Activated CD8-positive, alpha-beta memory T cell treated with anti-CD3 and anti-CD28 coated beads for 36 hours (primary cell): Measurements from ENCODE around the gene SLC17A5. TPM values are rescaled to one million over a fixed set of nuclear protein-coding genes. Genes with fewer than 3 reads are reported as not detected.
"Not testable (repeated sequence)": the region's sequence is repeated elsewhere in the genome, so short reads cannot be mapped to it uniquely, and the experiment has no call there.

Experiments used
- CTCF ChIA-PET: fragments of 350-600 bp; sonication (Branson Sonifier 250); formaldehyde crosslinking; loops from one replicate; lab custom pipeline; 2021; ENCODE audit warnings: antibody characterized with exemption; lab: Charles Lee
- POLR2A ChIA-PET: fragments of 350-600 bp; sonication (Branson Sonifier 250); formaldehyde crosslinking; loops from one replicate; lab custom pipeline; 2021; ENCODE audit warnings: antibody characterized with exemption; lab: Charles Lee
- total RNA-seq, 2 experiments: library from RNA; stranded (reverse); gene quantifications; one replicate each; pipeline ENCODE4 v1.2.3, GENCODE V29; 2021

The SLC17A5 gene
- total RNA-seq, 2 experiments from 2014 or later: 5.3 to 6.1 TPM

- CTCF ChIA-PET: interaction anchor here (0.7 kb wide), 1 partner anchor 1570 kb away, joined by 3 read pairs; no protein-coding TSS in a partner anchor
- POLR2A ChIA-PET: no interaction called here
Measured at GRCh38 chr6:73636048-73636447, 17.7 kb downstream of the SLC17A5 start.

GRCh38 chr6:73632346-73632745 lies 21.4 kb downstream of the SLC17A5 start:
- ChIA-PET CTCF (interaction anchor here (0.7 kb wide), 2 partner anchors 47 to 1947 kb away, joined by 3 read pairs; no protein-coding TSS in a partner anchor), POLR2A (interaction anchor here (0.8 kb wide), 1 partner anchor 9 kb away, joined by 5 read pairs; no protein-coding TSS in a partner anchor)

DNA sequence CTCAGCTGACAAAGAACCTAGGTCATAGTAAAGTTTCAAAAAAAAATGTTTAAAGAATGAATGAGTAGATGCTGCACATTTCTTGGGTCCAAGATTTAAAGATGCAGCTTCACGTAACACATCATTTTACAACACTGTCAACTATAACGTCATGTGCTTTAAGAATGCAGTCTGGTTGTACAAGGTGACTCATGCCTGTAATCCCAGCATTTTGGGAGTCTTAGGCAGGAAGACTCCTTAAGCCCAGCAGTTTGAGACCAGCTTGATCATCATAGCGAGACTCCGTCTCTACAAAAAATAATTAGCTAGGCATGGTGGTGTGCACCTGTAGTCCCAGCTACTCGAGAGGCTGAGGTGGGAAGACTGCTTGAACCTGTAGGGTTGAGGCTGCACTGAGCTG lies 21.9 kb downstream of the SLC17A5 start:
- ChIA-PET CTCF (interaction anchor here (0.7 to 1.2 kb wide), 3 partner anchors 21 to 1947 kb away, joined by 3 to 4 read pairs (median 3); no protein-coding TSS in a partner anchor), POLR2A (interaction anchor here (0.8 kb wide), 1 partner anchor 10 kb away, joined by 5 read pairs; no protein-coding TSS in a partner anchor)

DNA sequence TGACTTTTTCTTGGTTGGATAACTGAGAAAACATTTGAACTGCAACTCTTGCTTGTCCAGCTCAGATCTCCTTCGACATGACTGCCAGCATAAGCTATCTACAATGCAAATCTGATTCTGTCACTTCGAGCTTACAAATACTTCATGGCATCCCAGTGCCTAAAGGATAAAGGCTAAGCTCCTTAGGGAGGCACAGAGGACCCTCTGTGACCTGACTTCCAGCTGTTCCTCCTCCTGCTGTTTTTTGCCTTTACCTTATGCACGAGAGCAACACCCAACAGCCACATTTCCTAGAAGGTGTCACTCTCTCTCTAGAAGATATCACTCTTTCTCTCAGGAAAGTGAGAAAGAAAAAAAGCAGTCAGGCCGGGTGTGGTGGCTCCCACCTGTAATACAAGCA lies 23.4 kb downstream of the SLC17A5 start:
- POLR2A ChIA-PET: no interaction called here

DNA sequence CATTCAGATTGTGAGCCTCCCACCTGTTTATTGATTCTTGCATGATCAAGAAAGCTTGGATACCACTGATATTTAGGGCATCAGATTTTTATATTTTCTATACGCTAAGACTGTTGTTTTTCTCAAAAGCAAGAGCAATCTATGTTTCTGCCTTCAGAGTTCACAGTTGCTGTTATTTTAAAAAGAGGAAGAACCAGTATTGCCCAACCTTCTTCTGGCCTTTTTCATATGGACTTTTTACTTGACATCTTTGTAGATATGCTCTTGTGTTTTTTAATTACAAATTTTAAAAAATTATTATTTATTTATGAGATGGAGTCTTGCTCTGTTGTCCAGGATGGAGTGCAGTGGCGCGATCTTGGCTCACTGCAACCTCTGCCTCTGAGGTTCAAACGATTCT lies 28.9 kb downstream of the SLC17A5 start:
- CTCF ChIA-PET: interaction anchor here (0.6 kb wide), 1 partner anchor 101 kb away, joined by 3 read pairs; no protein-coding TSS in a partner anchor
- POLR2A ChIA-PET: interaction anchor here (0.6 kb wide), 1 partner anchor 126 kb away, joined by 5 read pairs; no protein-coding TSS in a partner anchor

More for the DNA sequence above, 23.4 kb downstream of the SLC17A5 start:
- CTCF ChIA-PET: interaction anchor here (0.6 to 0.7 kb wide), 2 partner anchors 10 to 769 kb away, joined by 3 read pairs; no protein-coding TSS in a partner anchor

- CTCF ChIA-PET, POLR2A ChIA-PET: not testable (repeated sequence)
Measured at GRCh38 chr6:73623480-73623879, 30.3 kb downstream of the SLC17A5 start.

GRCh38 chr6:73618082-73618481 lies 35.7 kb downstream of the SLC17A5 start:
- POLR2A ChIA-PET, CTCF ChIA-PET: not testable (repeated sequence)

DNA sequence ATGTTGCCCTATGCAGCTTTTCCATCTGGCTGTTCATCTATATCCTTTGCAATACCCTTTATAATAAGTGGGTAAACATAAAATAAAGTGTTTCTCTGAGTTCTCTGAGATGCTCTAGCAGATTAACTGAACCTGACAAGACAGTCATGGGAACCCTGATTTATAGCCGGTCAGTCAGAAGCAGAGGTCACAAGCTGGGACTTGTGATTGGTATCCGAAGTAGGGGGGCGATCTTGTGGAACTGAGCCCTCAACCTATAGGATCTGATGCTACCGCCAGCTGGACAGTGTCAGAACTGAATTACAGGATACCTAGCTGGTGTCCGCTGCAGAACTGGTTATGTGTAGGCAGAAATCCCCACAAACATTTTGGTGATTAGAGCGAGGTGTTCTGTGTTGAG lies 39.0 kb downstream of the SLC17A5 start:
- CTCF ChIA-PET: interaction anchor here (0.9 kb wide), 1 partner anchor 17 kb away, joined by 3 read pairs; no protein-coding TSS in a partner anchor

GRCh38 chr6:73613806-73614536 lies 39.8 kb downstream of the SLC17A5 start:
- POLR2A ChIA-PET: interaction anchor here (1.5 kb wide), 1 partner anchor 100 kb away, joined by 3 read pairs; no protein-coding TSS in a partner anchor
- CTCF ChIA-PET: interaction anchor here (0.9 kb wide), 1 partner anchor 16 kb away, joined by 3 read pairs; no protein-coding TSS in a partner anchor

More for the DNA sequence above, 39.0 kb downstream of the SLC17A5 start:
- POLR2A ChIA-PET: interaction anchor here (1.5 kb wide), 1 partner anchor 101 kb away, joined by 3 read pairs; no protein-coding TSS in a partner anchor

GRCh38 chr6:73612611-73613010 lies 41.2 kb downstream of the SLC17A5 start:
- POLR2A ChIA-PET: interaction anchor here (0.7 kb wide), 1 partner anchor 99 kb away, joined by 4 read pairs; no protein-coding TSS in a partner anchor

GRCh38 chr6:73610444-73611275 lies 43.1 kb downstream of the SLC17A5 start:
- ChIA-PET POLR2A (interaction anchor here (0.7 to 1.4 kb wide), 3 partner anchors 90 to 189 kb away, joined by 3 to 9 read pairs (median 5); partner anchors contain the start of gene EEF1A1), CTCF (interaction anchor here (0.9 to 1.9 kb wide), 10 partner anchors 19 to 220 kb away, joined by 3 to 8 read pairs (median 4); no protein-coding TSS in a partner anchor)

More at GRCh38 chr6:73612611-73613010, 41.2 kb downstream of the SLC17A5 start:
- CTCF ChIA-PET: no interaction called here

GRCh38 chr6:73608761-73609160 lies 45.0 kb downstream of the SLC17A5 start:
- ChIA-PET CTCF (interaction anchor here (0.9 to 1.0 kb wide), 2 partner anchors 11 to 23 kb away, joined by 3 read pairs; no protein-coding TSS in a partner anchor), POLR2A (no interaction called here)

DNA sequence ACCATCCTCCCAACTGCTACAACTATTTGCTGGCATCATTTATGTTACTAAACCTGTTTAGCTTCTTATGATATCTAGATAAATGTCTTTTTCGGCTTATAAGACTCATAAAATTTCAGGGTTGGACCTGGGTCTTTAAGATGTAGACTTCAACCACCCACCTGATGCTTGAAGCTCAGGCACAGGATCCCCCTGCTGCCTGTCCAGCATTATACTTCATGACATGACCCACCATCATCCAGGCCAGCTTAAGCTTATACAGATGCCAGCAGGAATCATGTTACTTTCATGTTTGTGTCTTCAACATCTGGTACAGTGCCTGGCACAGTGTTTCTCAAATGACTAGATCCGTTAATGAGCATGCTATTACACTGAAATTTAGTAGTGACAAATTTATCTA lies 47.4 kb downstream of the SLC17A5 start:
- CTCF ChIA-PET: no interaction called here

GRCh38 chr6:73604461-73604860 lies 49.3 kb downstream of the SLC17A5 start:
- ChIA-PET POLR2A (no interaction called here), CTCF (interaction anchor here (1.0 kb wide), 1 partner anchor 19 kb away, joined by 3 read pairs; no protein-coding TSS in a partner anchor)

More for the DNA sequence above, 47.4 kb downstream of the SLC17A5 start:
- POLR2A ChIA-PET: interaction anchor here (0.9 kb wide), 1 partner anchor 85 kb away, joined by 3 read pairs; the partner anchor contains the start of gene EEF1A1

GRCh38 chr6:73604020-73604419 lies 49.8 kb downstream of the SLC17A5 start:
- ChIA-PET CTCF (interaction anchor here (1.0 kb wide), 1 partner anchor 18 kb away, joined by 3 read pairs; no protein-coding TSS in a partner anchor), POLR2A (no interaction called here)

DNA sequence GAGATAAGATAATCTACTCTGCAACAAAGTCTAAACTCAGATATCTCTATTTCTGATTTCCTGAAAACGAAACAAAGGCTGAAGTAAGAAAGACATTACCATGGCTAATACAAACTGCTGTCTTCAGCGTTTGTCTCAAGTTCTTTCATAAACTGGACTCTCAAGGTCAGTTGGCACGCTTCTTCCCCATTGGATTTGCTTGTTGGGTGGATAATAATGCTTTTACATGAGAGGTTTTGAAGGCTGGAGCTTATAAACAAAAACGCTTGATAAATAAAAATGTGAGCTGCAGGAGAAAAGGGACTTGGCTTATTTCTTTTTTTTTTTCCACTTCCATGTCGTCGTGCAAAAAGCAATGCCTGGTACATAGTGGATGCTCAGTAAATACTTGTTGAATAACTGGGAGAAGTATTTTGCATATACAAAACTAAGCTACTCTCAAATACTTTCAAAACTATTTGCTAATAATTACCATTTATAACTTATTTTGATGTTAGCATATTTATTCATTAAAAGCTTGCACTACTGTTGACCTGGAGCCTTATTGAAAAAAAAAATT lies 67.3 kb downstream of the SLC17A5 start:
- CTCF ChIA-PET: interaction anchor here (0.8 to 1.5 kb wide), 3 partner anchors 18 to 25 kb away, joined by 3 to 4 read pairs (median 3); no protein-coding TSS in a partner anchor
- POLR2A ChIA-PET: interaction anchor here (0.6 to 3.3 kb wide), 5 partner anchors 40 to 74 kb away, joined by 3 to 52 read pairs (median 5); partner anchors contain the start of gene EEF1A1

GRCh38 chr6:73585566-73586415 lies 68.0 kb downstream of the SLC17A5 start:
- CTCF ChIA-PET: interaction anchor here (0.6 to 1.5 kb wide), 4 partner anchors 12 to 47 kb away, joined by 3 to 4 read pairs (median 3); no protein-coding TSS in a partner anchor
- POLR2A ChIA-PET: interaction anchor here (0.6 to 3.3 kb wide), 8 partner anchors 25 to 123 kb away, joined by 3 to 52 read pairs (median 4); partner anchors contain the start of gene EEF1A1
